Measurements from ENCODE around the gene PRR23E. TPM values are rescaled to one million over a fixed set of nuclear protein-coding genes. Genes with fewer than 3 reads are reported as not detected.

PRR23E gene
- total RNA-seq, 4 donors from 2014 or later: not detected

DNA sequence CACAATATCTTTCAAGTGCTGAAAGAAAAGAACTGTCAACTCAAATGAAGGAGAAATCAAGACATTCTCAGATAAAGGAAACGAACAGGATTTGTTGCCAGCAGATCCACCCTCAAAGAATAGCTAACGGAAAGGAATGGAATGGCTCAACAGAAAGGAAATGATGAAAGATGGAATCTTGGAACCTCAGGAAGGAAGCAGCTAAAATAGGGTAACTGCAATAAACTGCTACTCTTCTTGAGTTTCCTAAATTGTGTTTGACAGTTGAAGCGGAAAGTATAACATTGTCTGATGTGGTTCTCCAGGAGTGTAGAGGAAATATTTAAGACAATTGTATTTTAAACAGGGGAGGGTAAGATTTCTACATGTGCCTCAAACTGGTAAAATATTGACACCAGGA lies 22.0 kb downstream of the PRR23E start:
- Histone ChIP-seq H3K36me3 (no peaks in the 10 kb centered on the region), H3K27me3 (no peaks in the 10 kb centered on the region), H3K9me3 (no peaks in the 10 kb centered on the region), H3K4me1 (no peaks in the 10 kb centered on the region), H3K4me3 (replicated peaks in 1 of 3) (no peak overlapping the region), H3K27ac (no peak overlapping the region)
- TF ChIP-seq, protein P1, sequence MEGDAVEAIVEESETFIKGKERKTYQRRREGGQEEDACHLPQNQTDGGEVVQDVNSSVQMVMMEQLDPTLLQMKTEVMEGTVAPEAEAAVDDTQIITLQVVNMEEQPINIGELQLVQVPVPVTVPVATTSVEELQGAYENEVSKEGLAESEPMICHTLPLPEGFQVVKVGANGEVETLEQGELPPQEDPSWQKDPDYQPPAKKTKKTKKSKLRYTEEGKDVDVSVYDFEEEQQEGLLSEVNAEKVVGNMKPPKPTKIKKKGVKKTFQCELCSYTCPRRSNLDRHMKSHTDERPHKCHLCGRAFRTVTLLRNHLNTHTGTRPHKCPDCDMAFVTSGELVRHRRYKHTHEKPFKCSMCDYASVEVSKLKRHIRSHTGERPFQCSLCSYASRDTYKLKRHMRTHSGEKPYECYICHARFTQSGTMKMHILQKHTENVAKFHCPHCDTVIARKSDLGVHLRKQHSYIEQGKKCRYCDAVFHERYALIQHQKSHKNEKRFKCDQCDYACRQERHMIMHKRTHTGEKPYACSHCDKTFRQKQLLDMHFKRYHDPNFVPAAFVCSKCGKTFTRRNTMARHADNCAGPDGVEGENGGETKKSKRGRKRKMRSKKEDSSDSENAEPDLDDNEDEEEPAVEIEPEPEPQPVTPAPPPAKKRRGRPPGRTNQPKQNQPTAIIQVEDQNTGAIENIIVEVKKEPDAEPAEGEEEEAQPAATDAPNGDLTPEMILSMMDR (IDR thresholded peaks at IDR 0.05): no peak
- TF ChIP-seq POLR2A (IDR thresholded peaks at IDR 0.05): no peak
- intact Hi-C loops (cut with DNase I): no loop called here
- 46 to 51% methylated on average over 3 of the region's 3 CpGs for WGBS, 2 donors
- DNase-seq: no peak

- Histone ChIP-seq H3K9me3 (no peaks in the 10 kb centered on the region), H3K4me3 (replicated peaks in 1 of 3) (no peak overlapping the region), H3K27ac (no peak overlapping the region), H3K36me3 (no peaks in the 10 kb centered on the region), H3K27me3 (no peaks in the 10 kb centered on the region), H3K4me1 (no peaks in the 10 kb centered on the region)
- DNase-seq: no peak
- intact Hi-C loops (cut with DNase I): no loop called here
- TF ChIP-seq POLR2A (IDR thresholded peaks at IDR 0.05): no peak
- TF ChIP-seq, protein P1 (IDR thresholded peaks at IDR 0.05): no peak
- 64 to 72% methylated on average over 8 of the region's 8 CpGs for WGBS, 2 donors
Measured at GRCh38 chr3:127215714-127216414, 22.9 kb downstream of the PRR23E start.

DNA sequence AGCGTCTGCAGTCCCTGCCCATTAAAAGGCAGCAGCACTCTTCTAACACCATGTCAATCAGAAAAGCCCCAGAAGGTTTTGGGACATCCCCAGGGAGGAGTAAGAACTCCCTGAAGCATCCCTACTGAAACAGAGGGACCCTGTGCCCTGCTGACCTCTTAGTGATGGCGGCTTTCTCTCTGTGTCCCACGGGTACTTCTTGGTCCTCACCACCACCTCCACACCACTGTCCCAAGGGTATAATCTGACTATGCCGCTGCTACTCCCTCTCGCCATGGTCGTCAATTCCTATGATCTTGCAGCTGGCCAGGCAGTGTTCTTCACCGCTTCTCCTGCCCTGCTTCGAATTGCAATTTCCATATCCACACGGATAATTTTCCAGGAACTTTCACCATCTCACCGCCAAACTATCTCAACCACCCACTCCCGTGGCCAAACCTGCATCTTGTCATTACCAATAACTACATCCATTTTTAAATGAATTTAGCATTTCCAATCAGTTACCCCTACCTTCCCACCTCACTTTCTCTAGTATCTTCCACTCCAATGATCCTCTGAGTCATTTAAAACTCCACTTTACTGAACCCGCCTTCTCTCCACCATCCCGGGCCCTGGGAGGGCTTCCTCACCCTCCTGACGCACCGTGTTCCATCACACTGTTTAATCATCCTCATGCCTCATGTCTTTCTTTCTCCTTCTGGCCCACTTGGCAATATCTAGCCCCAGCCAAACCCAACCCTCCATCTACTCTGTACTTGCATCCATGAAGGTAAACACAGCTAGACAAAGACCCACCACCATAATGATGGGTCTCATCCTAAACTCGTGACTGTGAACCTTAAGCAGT lies 23.7 kb downstream of the PRR23E start:
- no peaks in the 10 kb centered on the region for H3K27me3 ChIP-seq
- no peaks in the 10 kb centered on the region for H3K4me1 ChIP-seq
- intact Hi-C loops (cut with DNase I): no loop called here
- H3K4me3 ChIP-seq (replicated peaks in 1 of 3): no peak overlapping the region
- no peak for DNase-seq
- no peaks in the 10 kb centered on the region for H3K36me3 ChIP-seq
- H3K9me3 ChIP-seq: no peaks in the 10 kb centered on the region
- no peak for TF ChIP-seq POLR2A (IDR thresholded peaks at IDR 0.05)
- TF ChIP-seq, protein P1 (IDR thresholded peaks at IDR 0.05): no peak
- 87 to 88% methylated on average over 16 of the region's 16 CpGs for WGBS, 2 donors
- H3K27ac ChIP-seq: no peak overlapping the region

DNA sequence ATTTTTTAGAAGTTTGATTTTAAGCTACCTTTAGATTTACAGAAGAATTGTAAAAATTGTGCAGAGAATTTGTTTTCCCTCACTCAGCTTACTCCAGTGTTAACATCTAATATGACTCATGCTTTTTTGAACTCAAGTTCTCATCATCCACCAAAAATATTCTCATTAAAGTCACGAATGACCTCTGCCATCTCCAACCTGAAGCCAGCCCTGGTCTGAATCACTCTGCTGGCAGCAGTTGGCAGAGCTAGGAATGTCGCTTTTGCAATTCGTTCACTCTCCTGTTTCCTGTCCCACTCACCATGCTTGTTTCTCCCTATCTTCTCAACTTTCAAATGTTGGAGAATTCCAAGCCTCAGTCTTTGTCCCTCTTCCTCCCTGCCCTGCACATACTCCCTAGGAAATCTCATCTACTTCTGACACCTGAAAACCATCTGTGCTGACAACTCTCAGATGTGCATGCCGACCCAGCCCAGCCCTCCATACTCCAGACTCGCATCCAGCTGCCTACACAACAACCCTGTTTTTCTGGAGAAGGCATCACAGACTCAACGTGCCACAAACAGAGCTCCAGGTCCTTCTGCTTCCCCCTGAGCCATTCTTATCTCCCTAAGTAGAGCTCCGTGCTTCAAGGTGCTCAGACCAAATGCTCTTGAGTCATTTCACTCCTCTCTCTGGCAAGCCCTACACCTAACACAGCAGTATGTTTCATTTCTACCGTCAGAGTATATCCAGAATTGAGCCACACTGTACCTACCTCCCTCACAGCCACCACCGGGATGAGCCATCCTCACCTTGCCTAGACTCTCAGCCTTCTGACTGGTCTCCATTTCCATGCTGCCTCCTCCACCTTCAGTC lies 24.9 kb downstream of the PRR23E start:
- Histone ChIP-seq H3K27me3 (no peaks in the 10 kb centered on the region), H3K36me3 (no peaks in the 10 kb centered on the region), H3K27ac (no peak overlapping the region), H3K9me3 (no peaks in the 10 kb centered on the region), H3K4me1 (no peaks in the 10 kb centered on the region), H3K4me3 (replicated peaks in 1 of 3) (no peak overlapping the region)
- 67 to 71% methylated on average over 9 of the region's 9 CpGs for WGBS, 2 donors
- DNase-seq: no peak
- intact Hi-C loops (cut with DNase I): no loop called here
- no peak for TF ChIP-seq POLR2A (IDR thresholded peaks at IDR 0.05)
- TF ChIP-seq, protein P1 (IDR thresholded peaks at IDR 0.05): no peak
